Measurements from ENCODE around the gene SLC12A3. TPM values are rescaled to one million over a fixed set of nuclear protein-coding genes. Genes with fewer than 3 reads are reported as not detected.

The SLC12A3 gene
- total and polyA plus RNA-seq, 2 of the 8 experiments (the other 6 are each of a cell fraction or from before 2014, with no cell fraction given): not detected

DNA sequence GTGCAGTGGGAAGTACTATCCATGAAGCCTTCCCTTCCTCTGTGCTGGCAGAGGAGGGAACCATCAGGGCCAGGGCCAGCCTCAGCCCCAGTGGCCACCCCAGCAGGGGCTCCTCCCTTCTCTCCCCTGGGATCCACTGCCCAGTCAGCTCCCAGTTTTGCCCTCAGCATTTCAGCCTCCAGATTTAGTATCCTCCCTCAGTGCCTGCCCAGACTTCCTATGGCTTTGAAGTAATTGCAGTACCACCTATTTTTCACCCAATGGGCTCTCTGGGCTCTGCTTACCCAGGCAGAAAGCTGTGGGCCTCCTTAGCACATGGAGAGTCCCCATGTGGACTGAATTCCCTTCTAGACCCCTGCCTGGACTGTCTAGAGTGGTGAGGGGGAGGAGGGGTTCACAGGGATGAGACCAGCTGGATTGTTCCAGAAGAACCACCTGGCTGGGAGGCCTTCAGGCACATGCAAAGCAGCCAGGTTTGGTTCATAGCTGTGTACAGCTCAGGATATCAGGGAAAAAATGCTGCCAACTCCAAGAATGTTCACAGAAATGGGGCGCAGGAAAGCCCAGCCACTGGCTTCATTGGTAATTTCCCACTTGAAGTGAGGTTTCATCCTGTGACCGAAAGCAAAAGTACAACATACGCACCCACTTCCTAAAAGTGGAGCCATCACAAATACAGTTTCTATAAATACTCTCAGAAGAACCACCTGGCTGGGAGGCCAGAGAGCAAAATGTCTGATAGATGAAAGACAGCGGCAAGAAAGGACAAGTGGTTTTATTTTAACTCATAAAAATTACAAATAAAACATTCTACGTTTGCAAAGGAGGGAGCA is 51.8 kb downstream of the SLC12A3 start:
- POLR2A ChIA-PET (ENCODE audit: partially characterized antibody): interaction anchor here (6.5 kb wide), 1 partner anchor 17 kb away, joined by 82 read pairs; the partner anchor contains the start of gene HERPUD1
- H2BK20ac ChIP-seq (ENCODE audit: low read length): no peak overlapping the region
- TF ChIP-seq BACH1 (IDR thresholded peaks at IDR 0.05; ENCODE audit: low read length) (no peak), MAFK (IDR thresholded peaks at IDR 0.05; ENCODE audit: low read depth, low read length) (no peak), BCL11A (IDR thresholded peaks at IDR 0.05; ENCODE audit: low read depth in 2 of 2, low read length in 2 of 2) (no peak), TBP (IDR thresholded peaks at IDR 0.05; ENCODE audit: low read depth, low read length) (no peak), BRCA1 (IDR thresholded peaks at IDR 0.05; ENCODE audit: low read depth, low read length) (no peak)
- TF ChIP-seq, protein P1, sequence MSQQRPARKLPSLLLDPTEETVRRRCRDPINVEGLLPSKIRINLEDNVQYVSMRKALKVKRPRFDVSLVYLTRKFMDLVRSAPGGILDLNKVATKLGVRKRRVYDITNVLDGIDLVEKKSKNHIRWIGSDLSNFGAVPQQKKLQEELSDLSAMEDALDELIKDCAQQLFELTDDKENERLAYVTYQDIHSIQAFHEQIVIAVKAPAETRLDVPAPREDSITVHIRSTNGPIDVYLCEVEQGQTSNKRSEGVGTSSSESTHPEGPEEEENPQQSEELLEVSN (IDR thresholded peaks at IDR 0.05): no peak
- no peak overlapping the region for H3K4me3 ChIP-seq (ENCODE audit: extremely low read depth in 1 of 4, insufficient read depth in 2 of 4, low read depth in 3 of 4, low read length in 4 of 4)
- no peaks in the 10 kb centered on the region for H3K9me3 ChIP-seq (ENCODE audit: insufficient read depth in 2 of 2, low read depth in 1 of 2, low read length in 1 of 2)
- DNase-seq (ENCODE audit: low read depth in 1 of 2, low spot score in 2 of 2) (no peak), FAIRE-seq (no peak)
- H3K4ac ChIP-seq (replicated peaks; ENCODE audit: insufficient read length, low read depth, low read length): no peak overlapping the region
- no peak overlapping the region for H2BK120ac ChIP-seq (replicated peaks; ENCODE audit: low read depth, low read length)
- no peak overlapping the region for H3K14ac ChIP-seq (ENCODE audit: insufficient read length)
- no peak overlapping the region for H3K4me2 ChIP-seq (ENCODE audit: insufficient read depth in 1 of 2, low read depth in 2 of 2, low read length in 2 of 2)
- no peak overlapping the region for H3K27ac ChIP-seq (ENCODE audit: low read depth, low read length)
- no peak overlapping the region for H2AK5ac ChIP-seq (ENCODE audit: low read depth, low read length)
- H4K8ac ChIP-seq (ENCODE audit: extremely low read depth, insufficient read depth, low read length): no peak overlapping the region; the same call in 1 of the 2 replicates
- H2BK15ac ChIP-seq (ENCODE audit: low read length): no peak overlapping the region
- no peaks in the 10 kb centered on the region for H4K20me1 ChIP-seq (replicated peaks in 1 of 2; ENCODE audit: control insufficient read depth in 1 of 2, insufficient read depth in 2 of 2, low read length in 2 of 2)
- 95% methylated on average over 5 of the region's 5 CpGs; no CpG with 5 or more reads in 1 of the 2 experiments for WGBS, 2 experiments (ENCODE audit: extremely low coverage in 1 of 2, insufficient coverage in 1 of 2, insufficient read length in 1 of 2, insufficient replicate concordance in 2 of 2, low coverage in 1 of 2, low lambda C conversion rate in 2 of 2, missing lambda C conversion rate in 1 of 2)
- no peak overlapping the region for H3K56ac ChIP-seq (replicated peaks; ENCODE audit: insufficient read length, low read depth, low read length)
- H3K79me2 ChIP-seq (ENCODE audit: control insufficient read depth in 1 of 2, insufficient read depth in 2 of 2, low read length in 2 of 2): no peaks in the 10 kb centered on the region
- H2AFZ ChIP-seq (ENCODE audit: low read length): no peak overlapping the region
- H4K91ac ChIP-seq (replicated peaks; ENCODE audit: insufficient read length, low read length): no peak overlapping the region
- H3K9ac ChIP-seq (replicated peaks in 1 of 4; ENCODE audit: extremely low read depth in 1 of 4, low read depth in 3 of 4, low read length in 3 of 4): no peak overlapping the region
- H3K4me1 ChIP-seq (replicated peaks in 1 of 4; ENCODE audit: control insufficient read depth in 3 of 4, insufficient read depth in 4 of 4, low read length in 3 of 4): peaks cover 0 to 8% (median 0%) of the 10 kb centered on the region in 4 experiments; a peak in 2 of 7 replicates
- peak overlapping the region; percentile 63; the same call in 1 of the 2 replicates for H2BK12ac ChIP-seq (ENCODE audit: low read depth, low read length)
- no peaks in the 10 kb centered on the region; a peak in 1 of 7 replicates for H3K27me3 ChIP-seq (replicated peaks in 1 of 4; ENCODE audit: control insufficient read depth in 3 of 4, extremely low read depth in 1 of 4, insufficient read depth in 3 of 4, low read length in 3 of 4)
- CTCF ChIA-PET (ENCODE audit: partially characterized antibody): interaction anchor here (0.6 to 0.9 kb wide), 2 partner anchors 48 to 1453 kb away, joined by 4 read pairs; no protein-coding TSS in a partner anchor
- no peak overlapping the region for H3K18ac ChIP-seq (ENCODE audit: extremely low read depth, low read length)
- no peak overlapping the region for H2BK5ac ChIP-seq (ENCODE audit: low read depth, low read length)
- no peaks in the 10 kb centered on the region for H3K79me1 ChIP-seq (ENCODE audit: low read depth, low read length)
- no peaks in the 10 kb centered on the region for H3K36me3 ChIP-seq (ENCODE audit: control insufficient read depth in 2 of 4, insufficient read depth in 4 of 4, low read length in 3 of 4)
- no peak overlapping the region for H3K23ac ChIP-seq (ENCODE audit: insufficient read length)
- H3K23me2 ChIP-seq (ENCODE audit: low read depth, low read length): no peaks in the 10 kb centered on the region
- no peak overlapping the region for H4K5ac ChIP-seq (ENCODE audit: insufficient read length, low read depth, low read length)

Measured in H1 (cell line).